ENCODE results near the gene ZNRF3. TPM values are rescaled to one million over a fixed set of nuclear protein-coding genes. Genes with fewer than 3 reads are reported as not detected.
A peak's percentile ranks its signal among the peaks of the same experiment; 100 is the strongest.

The ZNRF3 gene
- polyA plus RNA-seq, 1 donor from 2014 or later = 2.9 TPM

- H3K27ac ChIP-seq (ENCODE audit: low read length) = no peak overlapping the region
- H3K4me2 ChIP-seq (ENCODE audit: low read length) = no peak overlapping the region
- TF ChIP-seq POLR2AphosphoS5 (IDR thresholded peaks at IDR 0.05) (no peak), SMC3 (conservative IDR thresholded peaks at IDR 0.05; ENCODE audit: poor library complexity) (no peak), RAD21 (conservative IDR thresholded peaks at IDR 0.05) (no peak)
- TF ChIP-seq, protein P1, sequence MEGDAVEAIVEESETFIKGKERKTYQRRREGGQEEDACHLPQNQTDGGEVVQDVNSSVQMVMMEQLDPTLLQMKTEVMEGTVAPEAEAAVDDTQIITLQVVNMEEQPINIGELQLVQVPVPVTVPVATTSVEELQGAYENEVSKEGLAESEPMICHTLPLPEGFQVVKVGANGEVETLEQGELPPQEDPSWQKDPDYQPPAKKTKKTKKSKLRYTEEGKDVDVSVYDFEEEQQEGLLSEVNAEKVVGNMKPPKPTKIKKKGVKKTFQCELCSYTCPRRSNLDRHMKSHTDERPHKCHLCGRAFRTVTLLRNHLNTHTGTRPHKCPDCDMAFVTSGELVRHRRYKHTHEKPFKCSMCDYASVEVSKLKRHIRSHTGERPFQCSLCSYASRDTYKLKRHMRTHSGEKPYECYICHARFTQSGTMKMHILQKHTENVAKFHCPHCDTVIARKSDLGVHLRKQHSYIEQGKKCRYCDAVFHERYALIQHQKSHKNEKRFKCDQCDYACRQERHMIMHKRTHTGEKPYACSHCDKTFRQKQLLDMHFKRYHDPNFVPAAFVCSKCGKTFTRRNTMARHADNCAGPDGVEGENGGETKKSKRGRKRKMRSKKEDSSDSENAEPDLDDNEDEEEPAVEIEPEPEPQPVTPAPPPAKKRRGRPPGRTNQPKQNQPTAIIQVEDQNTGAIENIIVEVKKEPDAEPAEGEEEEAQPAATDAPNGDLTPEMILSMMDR (IDR thresholded peaks at IDR 0.05; ENCODE audit: poor library complexity, severe bottlenecking) = no peak
- no peaks in the 10 kb centered on the region for H3K27me3 ChIP-seq (ENCODE audit: insufficient read depth, low read depth, low read length)
- peaks cover 3% of the 10 kb centered on the region for H4K20me1 ChIP-seq (ENCODE audit: insufficient read depth)
- H3K9me3 ChIP-seq (ENCODE audit: low read length) = no peaks in the 10 kb centered on the region
- peaks cover 15% of the 10 kb centered on the region for H3K79me2 ChIP-seq (replicated peaks; ENCODE audit: insufficient read depth, low read length)
- H3K9ac ChIP-seq (ENCODE audit: low read length) = peak overlapping the region; percentile 47
- H3K9me2 ChIP-seq (ENCODE audit: insufficient read depth, low read length) = no peaks in the 10 kb centered on the region
- H3K36me3 ChIP-seq (ENCODE audit: insufficient read depth, low read length) = no peaks in the 10 kb centered on the region
- H2AFZ ChIP-seq (ENCODE audit: low read depth, low read length) = no peak overlapping the region
- peak overlapping the region; percentile 77 for H3K4me3 ChIP-seq (ENCODE audit: low read length)
- no peaks in the 10 kb centered on the region for H3F3A ChIP-seq (ENCODE audit: insufficient read depth, low read length, poor library complexity, severe bottlenecking)
These were observed 215 bp downstream of the ZNRF3 start for GRCh38 chr22:28883657-28883916.

- peak overlapping the region; percentile 47 for H3K9ac ChIP-seq (ENCODE audit: low read length)
- peak overlapping the region; percentile 80 for H3K4me2 ChIP-seq (ENCODE audit: low read length)
- H2AFZ ChIP-seq (ENCODE audit: low read depth, low read length) = no peak overlapping the region
- H3K4me3 ChIP-seq (ENCODE audit: low read length) = peak overlapping the region; percentile 77
- H3K27me3 ChIP-seq (ENCODE audit: insufficient read depth, low read depth, low read length) = no peaks in the 10 kb centered on the region
- no peaks in the 10 kb centered on the region for H3K36me3 ChIP-seq (ENCODE audit: insufficient read depth, low read length)
- H3K79me2 ChIP-seq (replicated peaks; ENCODE audit: insufficient read depth, low read length) = peaks cover 15% of the 10 kb centered on the region
- peaks cover 3% of the 10 kb centered on the region for H4K20me1 ChIP-seq (ENCODE audit: insufficient read depth)
- H3K9me3 ChIP-seq (ENCODE audit: low read length) = no peaks in the 10 kb centered on the region
- H3K27ac ChIP-seq (ENCODE audit: low read length) = no peak overlapping the region
- no peaks in the 10 kb centered on the region for H3F3A ChIP-seq (ENCODE audit: insufficient read depth, low read length, poor library complexity, severe bottlenecking)
- TF ChIP-seq EZH2 (IDR thresholded peaks at IDR 0.05; ENCODE audit: borderline replicate concordance, insufficient read depth, low read length, poor library complexity, severe bottlenecking) (no peak), MXI1 (conservative IDR thresholded peaks at IDR 0.05; ENCODE audit: poor library complexity, severe bottlenecking) (peak; percentile 12)
- no peaks in the 10 kb centered on the region for H3K9me2 ChIP-seq (ENCODE audit: insufficient read depth, low read length)
These were observed 760 bp downstream of the ZNRF3 start for GRCh38 chr22:28883917-28884746.

DNA sequence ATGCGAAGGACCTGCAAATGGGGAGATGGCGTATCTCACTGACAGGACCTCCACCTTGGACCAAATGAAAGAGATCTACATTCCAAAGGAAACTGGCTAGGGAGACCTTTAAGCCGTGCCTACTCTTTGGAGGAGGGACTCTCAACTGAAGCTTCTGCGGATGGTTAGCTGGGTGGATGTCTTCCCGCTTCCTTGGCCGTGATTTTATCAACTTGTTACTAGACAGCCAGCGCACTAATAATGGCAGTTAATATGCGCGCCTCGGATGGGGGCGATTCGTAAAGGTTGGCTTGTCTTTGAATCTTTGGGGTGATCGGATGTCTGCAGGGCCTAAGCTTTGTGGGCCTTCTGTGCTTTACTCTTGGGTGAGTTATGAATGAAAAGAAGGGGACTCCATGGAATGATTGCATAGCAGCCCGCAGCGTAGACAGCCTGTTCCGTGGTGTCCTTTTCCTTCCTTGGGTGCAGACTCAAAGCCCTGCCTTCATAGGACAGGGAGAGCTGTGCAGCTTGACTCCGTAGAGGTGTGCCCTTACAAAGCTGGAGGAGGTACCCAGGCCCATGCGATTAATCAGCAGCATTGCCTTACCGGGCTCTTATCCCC is 1.5 kb downstream of the ZNRF3 start:
- Histone ChIP-seq H3K9me2 (ENCODE audit: insufficient read depth, low read length) (no peaks in the 10 kb centered on the region), H3K79me2 (replicated peaks; ENCODE audit: insufficient read depth, low read length) (peaks cover 22% of the 10 kb centered on the region), H3K9me3 (ENCODE audit: low read length) (no peaks in the 10 kb centered on the region), H3F3A (ENCODE audit: insufficient read depth, low read length, poor library complexity, severe bottlenecking) (no peaks in the 10 kb centered on the region), H3K27me3 (ENCODE audit: insufficient read depth, low read depth, low read length) (no peaks in the 10 kb centered on the region), H3K4me2 (ENCODE audit: low read length) (peak overlapping the region; percentile 80), H4K20me1 (ENCODE audit: insufficient read depth) (peaks cover 3% of the 10 kb centered on the region), H3K36me3 (ENCODE audit: insufficient read depth, low read length) (no peaks in the 10 kb centered on the region), H3K9ac (ENCODE audit: low read length) (peak overlapping the region; percentile 47), H3K27ac (ENCODE audit: low read length) (no peak overlapping the region), H3K4me3 (ENCODE audit: low read length) (peak overlapping the region; percentile 77), H2AFZ (ENCODE audit: low read depth, low read length) (no peak overlapping the region)
- TF ChIP-seq RAD21 (conservative IDR thresholded peaks at IDR 0.05) (no peak), MXI1 (conservative IDR thresholded peaks at IDR 0.05; ENCODE audit: poor library complexity, severe bottlenecking) (no peak), POLR2AphosphoS5 (IDR thresholded peaks at IDR 0.05) (no peak), TAF1 (IDR thresholded peaks at IDR 0.05; ENCODE audit: low read depth) (no peak), EZH2 (IDR thresholded peaks at IDR 0.05; ENCODE audit: borderline replicate concordance, insufficient read depth, low read length, poor library complexity, severe bottlenecking) (no peak), SMC3 (conservative IDR thresholded peaks at IDR 0.05; ENCODE audit: poor library complexity) (no peak), EP300 (conservative IDR thresholded peaks at IDR 0.05; ENCODE audit: poor library complexity, severe bottlenecking) (no peak)
- TF ChIP-seq, protein P1 (IDR thresholded peaks at IDR 0.05; ENCODE audit: poor library complexity, severe bottlenecking) = no peak
- TF ChIP-seq, protein P2, sequence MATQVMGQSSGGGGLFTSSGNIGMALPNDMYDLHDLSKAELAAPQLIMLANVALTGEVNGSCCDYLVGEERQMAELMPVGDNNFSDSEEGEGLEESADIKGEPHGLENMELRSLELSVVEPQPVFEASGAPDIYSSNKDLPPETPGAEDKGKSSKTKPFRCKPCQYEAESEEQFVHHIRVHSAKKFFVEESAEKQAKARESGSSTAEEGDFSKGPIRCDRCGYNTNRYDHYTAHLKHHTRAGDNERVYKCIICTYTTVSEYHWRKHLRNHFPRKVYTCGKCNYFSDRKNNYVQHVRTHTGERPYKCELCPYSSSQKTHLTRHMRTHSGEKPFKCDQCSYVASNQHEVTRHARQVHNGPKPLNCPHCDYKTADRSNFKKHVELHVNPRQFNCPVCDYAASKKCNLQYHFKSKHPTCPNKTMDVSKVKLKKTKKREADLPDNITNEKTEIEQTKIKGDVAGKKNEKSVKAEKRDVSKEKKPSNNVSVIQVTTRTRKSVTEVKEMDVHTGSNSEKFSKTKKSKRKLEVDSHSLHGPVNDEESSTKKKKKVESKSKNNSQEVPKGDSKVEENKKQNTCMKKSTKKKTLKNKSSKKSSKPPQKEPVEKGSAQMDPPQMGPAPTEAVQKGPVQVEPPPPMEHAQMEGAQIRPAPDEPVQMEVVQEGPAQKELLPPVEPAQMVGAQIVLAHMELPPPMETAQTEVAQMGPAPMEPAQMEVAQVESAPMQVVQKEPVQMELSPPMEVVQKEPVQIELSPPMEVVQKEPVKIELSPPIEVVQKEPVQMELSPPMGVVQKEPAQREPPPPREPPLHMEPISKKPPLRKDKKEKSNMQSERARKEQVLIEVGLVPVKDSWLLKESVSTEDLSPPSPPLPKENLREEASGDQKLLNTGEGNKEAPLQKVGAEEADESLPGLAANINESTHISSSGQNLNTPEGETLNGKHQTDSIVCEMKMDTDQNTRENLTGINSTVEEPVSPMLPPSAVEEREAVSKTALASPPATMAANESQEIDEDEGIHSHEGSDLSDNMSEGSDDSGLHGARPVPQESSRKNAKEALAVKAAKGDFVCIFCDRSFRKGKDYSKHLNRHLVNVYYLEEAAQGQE (IDR thresholded peaks at IDR 0.05; ENCODE audit: borderline replicate concordance) = no peak
